ENCODE results near the gene ZNF335. TPM values are rescaled to one million over a fixed set of nuclear protein-coding genes. Genes with fewer than 3 reads are reported as not detected.

Gene ZNF335
- total and polyA plus RNA-seq, 2 of the 13 experiments (the other 11 are each of a cell fraction or from before 2014, with no cell fraction given) = 9.7 to 13.7 TPM

- no peak for TF ChIP-seq ZXDC (CRISPR knock-in tag; IDR thresholded peaks at IDR 0.05)
- TF ChIP-seq ZBTB44 (CRISPR knock-in tag; IDR thresholded peaks at IDR 0.05) = no peak
- no peak for TF ChIP-seq KDM5A (IDR thresholded peaks at IDR 0.05; ENCODE audit: borderline replicate concordance, low read length)
- TF ChIP-seq ZSCAN25 (CRISPR knock-in tag; IDR thresholded peaks at IDR 0.05) = peak; percentile 44
- no peak for TF ChIP-seq ZNF543 (CRISPR knock-in tag; IDR thresholded peaks at IDR 0.05)
- TF ChIP-seq ZNF362 (CRISPR knock-in tag; IDR thresholded peaks at IDR 0.05; ENCODE audit: borderline replicate concordance) = no peak
- no peak for TF ChIP-seq ARID4A (CRISPR knock-in tag; IDR thresholded peaks at IDR 0.05; ENCODE audit: borderline replicate concordance)
- peak; percentile 29; the same call in 1 of the 2 replicates for TF ChIP-seq YEATS4 (CRISPR knock-in tag; IDR thresholded peaks at IDR 0.05; ENCODE audit: borderline replicate concordance)
- no peak for TF ChIP-seq MAFF (IDR thresholded peaks at IDR 0.05; ENCODE audit: low read depth, low read length)
- no peak for TF ChIP-seq ZNF616 (CRISPR knock-in tag; IDR thresholded peaks at IDR 0.05; ENCODE audit: low read depth)
- no peak for TF ChIP-seq LBX2 (CRISPR knock-in tag; IDR thresholded peaks at IDR 0.05; ENCODE audit: borderline replicate concordance)
- TF ChIP-seq HMGXB4 (CRISPR knock-in tag; IDR thresholded peaks at IDR 0.05; ENCODE audit: borderline replicate concordance in 1 of 2, low read depth in 1 of 2) = no peak
- TF ChIP-seq HMG20B (CRISPR knock-in tag; conservative IDR thresholded peaks at IDR 0.05) = no peak
- peak; percentile 47; the same call in 1 of the 2 replicates for TF ChIP-seq THAP7 (CRISPR knock-in tag; IDR thresholded peaks at IDR 0.05)
Observed at GRCh38 chr20:45925821-45926506, 46.0 kb downstream of the ZNF335 start (continued).

All from HepG2 (cell line).